Measurements from ENCODE around the gene ADAMTS15.
A peak's percentile ranks its signal among the peaks of the same experiment; 100 is the strongest.

The ADAMTS15 gene

DNA sequence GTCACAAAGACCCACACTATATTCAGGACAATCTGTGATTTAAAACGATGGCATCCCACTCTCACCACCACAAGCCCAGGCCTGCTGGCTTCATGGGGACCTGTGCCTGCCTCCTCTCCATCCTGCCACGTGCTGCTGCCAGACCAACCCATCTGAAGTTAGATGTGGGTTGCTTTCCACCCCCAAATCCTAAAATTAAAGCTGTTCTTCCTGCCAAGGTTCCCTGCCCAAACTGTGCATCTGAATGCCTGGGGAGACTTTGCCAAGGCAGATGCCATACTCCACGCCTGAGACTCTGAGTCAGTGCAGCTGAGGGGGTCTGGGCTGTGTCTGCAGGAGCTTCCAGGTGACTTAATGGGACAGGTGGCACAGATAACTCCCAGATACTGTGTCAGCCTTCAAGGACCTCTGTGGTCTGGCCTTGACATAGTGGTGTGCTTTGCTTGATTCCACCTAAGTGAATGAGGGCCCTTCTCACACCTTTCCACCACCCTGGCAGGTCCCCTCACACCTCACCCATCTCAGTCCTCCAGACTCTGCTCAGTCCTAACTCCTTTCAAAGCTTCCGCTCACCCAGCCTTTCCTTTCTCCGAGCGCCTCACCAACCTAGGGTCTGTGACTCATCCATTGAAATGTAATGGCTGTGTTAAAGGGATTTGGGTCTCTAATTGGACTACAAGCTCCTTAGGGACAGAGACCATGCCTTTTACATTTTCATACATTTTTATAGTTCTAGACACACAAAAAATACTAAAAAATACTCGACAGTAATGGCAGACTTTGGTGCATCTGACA lies 38.7 kb upstream of the ADAMTS15 start:
- Histone ChIP-seq H3K36me3 (ENCODE audit: control insufficient read depth, insufficient read depth, low read length) (no peaks in the 10 kb centered on the region), H3K4me3 (ENCODE audit: low read length) (no peak overlapping the region), H3K4me1 (ENCODE audit: control insufficient read depth, insufficient read depth, low read length) (peaks cover 26% of the 10 kb centered on the region), H3K27ac (ENCODE audit: low read depth, low read length) (no peak overlapping the region), H3K27me3 (ENCODE audit: control insufficient read depth, insufficient read depth, low read length) (no peaks in the 10 kb centered on the region), H3K9ac (ENCODE audit: low read length) (no peak overlapping the region)

DNA sequence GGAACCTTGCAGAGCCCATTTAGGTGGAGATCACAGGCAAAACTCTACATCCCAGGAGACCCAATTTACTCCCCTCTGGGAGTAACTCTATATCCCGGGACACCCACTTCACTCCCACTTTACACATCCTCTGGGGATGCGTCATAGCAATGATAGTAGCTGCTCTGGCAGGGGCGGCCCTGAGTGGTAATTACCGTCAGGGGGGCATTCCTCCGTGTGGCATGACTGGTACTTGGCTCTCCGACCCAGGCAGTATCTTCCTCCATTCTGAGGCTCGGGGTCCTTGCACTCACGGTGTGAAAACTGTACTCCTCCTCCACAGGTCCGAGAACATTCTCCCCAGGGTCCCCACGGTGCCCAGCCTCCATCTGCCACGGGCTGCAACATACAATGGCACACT lies 37.2 kb upstream of the ADAMTS15 start:
- no peak overlapping the region for H3K9ac ChIP-seq (ENCODE audit: low read length)
- H3K4me3 ChIP-seq (ENCODE audit: low read length), result no peak overlapping the region
- peaks cover 26% of the 10 kb centered on the region for H3K4me1 ChIP-seq (ENCODE audit: control insufficient read depth, insufficient read depth, low read length)
- H3K27ac ChIP-seq (ENCODE audit: low read depth, low read length), result no peak overlapping the region
- H3K27me3 ChIP-seq (ENCODE audit: control insufficient read depth, insufficient read depth, low read length), result no peaks in the 10 kb centered on the region
- no peaks in the 10 kb centered on the region for H3K36me3 ChIP-seq (ENCODE audit: control insufficient read depth, insufficient read depth, low read length)

DNA sequence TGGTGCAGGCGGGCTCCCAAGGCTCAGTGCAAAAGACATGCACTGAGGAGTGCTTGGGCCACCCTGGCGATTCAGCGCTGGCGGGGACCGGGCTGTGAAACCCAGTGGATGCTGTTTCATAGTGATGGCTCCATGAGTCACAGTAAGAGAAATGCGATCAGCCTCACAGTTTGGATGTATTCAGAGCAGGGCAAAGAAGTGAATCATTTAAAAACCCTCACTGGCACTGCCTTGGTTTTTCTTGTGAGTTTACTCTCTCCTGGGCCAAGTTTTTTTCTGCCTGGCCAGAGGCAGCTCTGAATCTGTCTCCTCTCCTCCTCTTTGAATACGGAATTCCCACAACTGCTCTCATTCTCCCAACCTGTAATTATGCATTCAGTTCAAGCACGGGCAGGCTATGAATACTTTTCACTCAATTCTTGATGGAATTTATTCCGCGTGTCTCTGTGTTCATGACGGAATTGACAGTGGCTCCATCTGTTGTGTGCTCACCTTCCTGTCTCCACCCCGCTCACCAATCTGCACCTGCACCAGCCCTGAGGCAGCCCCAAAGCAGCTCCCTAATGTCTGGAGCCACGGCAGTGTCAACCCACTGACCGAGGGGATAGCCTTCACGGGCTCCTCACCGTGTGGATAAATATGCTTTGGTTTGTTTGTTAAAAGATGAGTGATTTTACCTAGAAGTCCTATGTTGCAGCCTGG lies 34.9 kb upstream of the ADAMTS15 start:
- no peaks in the 10 kb centered on the region for H3K36me3 ChIP-seq (ENCODE audit: control insufficient read depth, insufficient read depth, low read length)
- H3K4me3 ChIP-seq (ENCODE audit: low read length), result no peak overlapping the region
- no peaks in the 10 kb centered on the region for H3K27me3 ChIP-seq (ENCODE audit: control insufficient read depth, insufficient read depth, low read length)
- H3K27ac ChIP-seq (ENCODE audit: low read depth, low read length), result peak overlapping the region; percentile 33
- peaks cover 15% of the 10 kb centered on the region for H3K4me1 ChIP-seq (ENCODE audit: control insufficient read depth, insufficient read depth, low read length)
- H3K9ac ChIP-seq (ENCODE audit: low read length), result no peak overlapping the region

DNA sequence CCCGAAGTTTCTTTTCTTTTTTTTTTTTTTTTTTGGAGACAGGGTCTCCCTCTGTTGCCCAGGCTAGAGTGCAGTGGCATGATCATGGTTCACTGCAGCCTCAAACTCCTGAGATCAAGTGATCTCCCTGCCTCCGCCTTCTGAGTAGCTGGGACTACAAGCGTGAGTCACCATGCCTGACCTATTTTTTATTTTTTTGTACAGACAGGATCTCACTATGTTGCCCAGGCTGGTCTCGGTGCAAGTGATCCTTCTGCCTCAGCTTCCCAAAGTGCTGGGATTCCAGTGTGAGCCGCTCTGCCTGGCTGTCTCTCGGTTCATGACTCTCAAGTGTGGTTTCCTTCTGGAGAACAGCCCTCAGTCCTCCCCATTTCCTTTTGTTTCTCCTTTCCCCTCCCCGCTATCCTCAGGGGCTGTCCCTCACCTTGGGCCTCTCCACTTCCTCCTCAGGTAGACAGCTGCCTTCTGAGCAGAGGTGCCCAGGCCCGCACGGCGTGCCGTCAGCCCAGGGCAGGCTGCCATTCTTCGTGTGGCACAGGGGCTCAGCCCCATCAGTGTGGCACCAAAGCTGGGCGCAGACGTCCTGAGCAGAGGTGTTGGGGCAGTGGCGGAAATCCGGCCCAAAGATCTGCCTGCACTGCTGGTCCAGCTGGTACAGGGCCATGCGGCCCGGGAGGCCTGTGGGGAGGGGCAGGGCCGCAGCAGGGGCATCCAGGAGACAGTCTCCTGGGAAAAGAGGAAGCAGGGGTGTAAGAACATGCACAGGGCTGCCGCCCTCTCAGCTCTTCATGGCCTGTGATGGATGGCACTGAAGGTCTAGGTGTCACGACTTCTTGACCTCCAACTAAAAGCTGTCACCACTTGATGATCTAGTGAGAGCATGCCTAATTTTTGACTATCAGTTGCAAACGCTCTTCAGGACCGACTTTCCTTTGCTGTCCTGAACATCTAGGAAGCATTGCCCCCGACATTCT lies 34.1 kb upstream of the ADAMTS15 start:
- Histone ChIP-seq H3K36me3 (ENCODE audit: control insufficient read depth, insufficient read depth, low read length) (no peaks in the 10 kb centered on the region), H3K4me1 (ENCODE audit: control insufficient read depth, insufficient read depth, low read length) (peaks cover 8% of the 10 kb centered on the region), H3K4me3 (ENCODE audit: low read length) (no peak overlapping the region), H3K27ac (ENCODE audit: low read depth, low read length) (peak overlapping the region; percentile 6), H3K9ac (ENCODE audit: low read length) (no peak overlapping the region), H3K27me3 (ENCODE audit: control insufficient read depth, insufficient read depth, low read length) (no peaks in the 10 kb centered on the region)

DNA sequence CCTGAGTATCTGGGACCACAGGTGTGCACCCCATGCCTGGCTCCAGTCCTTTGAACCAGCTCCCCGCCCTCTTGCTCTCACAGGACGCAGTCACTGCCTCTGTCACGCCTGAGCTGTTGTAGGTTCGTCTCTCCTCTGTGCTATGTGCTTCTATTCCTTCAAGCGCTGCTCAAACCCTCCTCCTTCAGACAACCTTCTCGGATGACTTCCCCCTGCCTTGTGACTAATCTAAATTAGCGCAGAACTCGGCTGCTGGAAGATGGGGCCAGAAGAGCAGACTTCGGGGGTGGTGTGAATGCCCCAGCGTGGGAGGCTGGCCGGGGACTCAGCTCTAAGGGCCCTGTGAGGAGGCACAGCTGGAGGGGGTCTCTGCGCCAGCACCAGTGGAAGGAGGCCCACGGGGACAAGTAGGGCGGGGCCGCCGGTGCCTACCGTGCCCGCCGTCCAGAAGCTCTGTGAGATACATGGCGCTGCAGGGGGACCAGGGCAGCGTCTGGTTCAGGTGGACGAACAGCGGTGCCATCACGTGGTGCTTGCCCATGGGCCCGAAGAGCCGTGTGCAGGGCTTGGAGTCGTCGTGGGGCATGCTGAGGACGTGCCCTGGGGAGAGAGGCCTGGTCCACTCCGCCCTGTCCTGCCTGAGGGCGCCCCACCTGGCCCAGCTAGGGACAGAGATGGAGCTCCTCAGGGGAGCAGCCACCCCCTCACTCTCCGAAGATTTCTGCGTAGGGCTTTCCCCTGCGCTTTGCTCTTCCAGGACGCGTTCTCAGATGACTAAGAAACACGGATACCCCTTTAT lies 32.5 kb upstream of the ADAMTS15 start:
- no peak overlapping the region for H3K27ac ChIP-seq (ENCODE audit: low read depth, low read length)

DNA sequence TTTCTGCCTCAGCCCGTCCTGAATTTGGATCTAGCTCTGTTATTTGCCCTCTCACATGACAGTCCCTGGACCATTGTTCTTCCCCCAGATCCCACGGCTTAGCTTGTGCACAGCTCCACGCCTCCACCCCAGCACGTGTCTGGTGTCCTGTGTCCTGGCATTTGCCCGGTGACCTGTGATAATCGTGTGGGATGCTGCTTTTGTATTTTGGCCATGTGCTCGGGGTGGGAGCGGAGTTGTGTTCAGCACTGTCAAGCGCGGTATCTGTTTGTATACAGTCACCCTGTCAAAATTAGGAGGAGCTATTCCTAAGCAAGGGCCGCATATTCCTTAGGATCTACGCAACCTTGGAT lies 31.9 kb upstream of the ADAMTS15 start:
- Histone ChIP-seq H3K4me1 (ENCODE audit: control insufficient read depth, insufficient read depth, low read length) (peaks cover 11% of the 10 kb centered on the region), H3K27me3 (ENCODE audit: control insufficient read depth, insufficient read depth, low read length) (no peaks in the 10 kb centered on the region), H3K36me3 (ENCODE audit: control insufficient read depth, insufficient read depth, low read length) (no peaks in the 10 kb centered on the region), H3K4me3 (ENCODE audit: low read length) (no peak overlapping the region), H3K9ac (ENCODE audit: low read length) (no peak overlapping the region), H3K27ac (ENCODE audit: low read depth, low read length) (no peak overlapping the region)

More for the DNA sequence above, 32.5 kb upstream of the ADAMTS15 start:
- Histone ChIP-seq H3K36me3 (ENCODE audit: control insufficient read depth, insufficient read depth, low read length) (no peaks in the 10 kb centered on the region), H3K27me3 (ENCODE audit: control insufficient read depth, insufficient read depth, low read length) (no peaks in the 10 kb centered on the region), H3K4me3 (ENCODE audit: low read length) (no peak overlapping the region), H3K4me1 (ENCODE audit: control insufficient read depth, insufficient read depth, low read length) (peaks cover 7% of the 10 kb centered on the region), H3K9ac (ENCODE audit: low read length) (no peak overlapping the region)

DNA sequence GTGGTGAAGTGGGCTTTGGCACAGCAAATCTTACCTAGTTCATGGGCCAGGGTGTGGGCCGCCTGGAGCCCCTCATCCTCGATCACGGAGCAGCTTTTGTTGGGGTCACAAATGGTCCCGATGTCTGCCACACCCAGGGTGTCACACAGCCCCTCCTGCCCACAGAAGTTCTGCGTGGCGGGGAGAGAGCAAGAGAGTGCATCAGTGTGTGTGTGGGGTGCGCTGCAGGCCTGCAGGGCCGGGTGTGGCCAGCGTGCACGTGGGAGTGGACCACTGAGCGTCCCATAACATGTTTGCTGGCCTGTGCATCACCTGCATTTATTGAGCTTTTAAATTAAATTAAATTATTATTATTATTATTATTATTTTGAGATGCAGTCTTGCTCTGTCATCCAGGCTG lies 31.5 kb upstream of the ADAMTS15 start:
- Histone ChIP-seq H3K36me3 (ENCODE audit: control insufficient read depth, insufficient read depth, low read length) (no peaks in the 10 kb centered on the region), H3K27me3 (ENCODE audit: control insufficient read depth, insufficient read depth, low read length) (no peaks in the 10 kb centered on the region), H3K4me1 (ENCODE audit: control insufficient read depth, insufficient read depth, low read length) (peaks cover 11% of the 10 kb centered on the region)

DNA sequence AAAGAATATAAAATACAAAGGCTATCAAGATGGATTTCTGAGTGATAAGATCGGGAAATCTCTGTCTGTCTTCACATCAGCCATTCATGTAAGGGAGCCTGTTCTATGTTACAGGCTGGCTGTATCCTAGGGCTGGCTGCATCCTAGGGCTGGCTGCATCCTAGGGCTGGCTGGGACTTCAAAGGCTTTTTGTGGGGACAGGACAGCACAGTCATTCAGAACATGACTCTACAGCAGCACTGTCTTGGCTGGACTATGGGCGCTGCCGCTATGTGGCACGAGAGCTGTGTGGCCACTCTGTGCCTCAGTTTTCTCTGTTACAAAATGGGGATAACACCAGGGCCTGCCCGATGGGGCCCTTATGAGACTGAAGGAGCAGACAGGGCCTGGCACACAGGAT lies 30.2 kb upstream of the ADAMTS15 start:
- no peaks in the 10 kb centered on the region for H3K36me3 ChIP-seq (ENCODE audit: control insufficient read depth, insufficient read depth, low read length)
- peaks cover 9% of the 10 kb centered on the region for H3K4me1 ChIP-seq (ENCODE audit: control insufficient read depth, insufficient read depth, low read length)
- H3K27ac ChIP-seq (ENCODE audit: low read depth, low read length), result peak overlapping the region; percentile 37
- H3K27me3 ChIP-seq (ENCODE audit: control insufficient read depth, insufficient read depth, low read length), result no peaks in the 10 kb centered on the region
- no peak overlapping the region for H3K9ac ChIP-seq (ENCODE audit: low read length)
- H3K4me3 ChIP-seq (ENCODE audit: low read length), result no peak overlapping the region

More for the DNA sequence above, 31.5 kb upstream of the ADAMTS15 start:
- no peak overlapping the region for H3K9ac ChIP-seq (ENCODE audit: low read length)
- no peak overlapping the region for H3K4me3 ChIP-seq (ENCODE audit: low read length)
- H3K27ac ChIP-seq (ENCODE audit: low read depth, low read length), result no peak overlapping the region

DNA sequence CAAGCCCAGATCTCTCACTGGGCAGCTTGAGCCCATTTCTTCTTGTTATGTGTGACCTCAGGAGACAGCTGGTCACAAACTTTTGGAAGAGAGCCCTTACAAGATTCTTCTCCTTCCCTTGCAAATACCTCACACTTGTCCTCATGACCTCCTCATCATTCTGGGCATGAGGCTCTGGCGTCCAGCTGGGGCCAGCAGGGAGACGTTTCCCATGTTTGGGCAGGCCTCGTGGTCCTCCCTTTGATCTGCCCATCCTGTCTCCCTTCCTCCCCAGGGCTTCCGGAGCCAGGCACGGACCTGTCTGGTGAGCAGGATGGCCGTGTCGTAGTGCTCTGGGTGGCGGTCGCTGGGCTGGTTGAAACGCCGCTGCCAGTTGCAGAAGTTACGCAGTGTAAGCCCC lies 29.7 kb upstream of the ADAMTS15 start:
- Histone ChIP-seq H3K4me3 (ENCODE audit: low read length) (no peak overlapping the region), H3K4me1 (ENCODE audit: control insufficient read depth, insufficient read depth, low read length) (peaks cover 8% of the 10 kb centered on the region), H3K27ac (ENCODE audit: low read depth, low read length) (peak overlapping the region; percentile 41)

DNA sequence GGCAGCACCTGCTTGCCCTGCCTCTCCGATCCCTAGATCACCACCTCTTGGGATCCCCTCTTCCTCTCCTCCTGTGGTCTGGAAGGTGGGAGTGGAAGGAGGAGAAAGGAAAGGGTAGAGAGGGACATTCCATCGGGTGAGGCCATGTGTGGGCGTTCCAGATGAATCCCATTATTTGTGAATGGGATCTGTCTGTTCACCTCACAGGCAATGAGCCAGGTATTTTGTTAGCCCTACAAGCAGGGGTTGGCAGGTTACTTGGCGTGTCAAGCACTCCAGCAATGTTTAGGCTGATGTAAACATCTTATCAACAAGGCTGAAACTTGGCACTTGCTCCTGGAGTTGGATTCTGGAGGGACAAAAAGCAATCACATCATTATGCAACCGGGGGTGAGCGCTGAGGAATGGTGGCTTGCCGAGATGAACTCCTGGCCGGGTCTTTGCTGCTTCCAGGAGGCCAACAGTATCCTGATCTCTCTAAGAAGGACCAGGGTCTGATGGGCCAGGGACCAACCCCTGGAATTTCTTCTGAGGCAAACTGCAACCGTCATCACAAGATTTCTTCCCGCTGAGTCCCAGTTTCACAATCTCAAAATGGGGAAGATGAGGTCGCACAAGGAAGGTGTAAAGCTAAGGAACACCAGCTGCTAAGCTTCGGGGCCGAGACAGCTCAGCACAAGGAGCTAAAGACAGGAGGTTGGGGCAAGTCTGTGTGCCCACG lies 27.8 kb upstream of the ADAMTS15 start:
- Histone ChIP-seq H3K9ac (ENCODE audit: low read length) (no peak overlapping the region), H3K4me1 (ENCODE audit: control insufficient read depth, insufficient read depth, low read length) (peaks cover 8% of the 10 kb centered on the region), H3K4me3 (ENCODE audit: low read length) (no peak overlapping the region), H3K36me3 (ENCODE audit: control insufficient read depth, insufficient read depth, low read length) (no peaks in the 10 kb centered on the region), H3K27me3 (ENCODE audit: control insufficient read depth, insufficient read depth, low read length) (no peaks in the 10 kb centered on the region), H3K27ac (ENCODE audit: low read depth, low read length) (peak overlapping the region; percentile 12)

More for the DNA sequence above, 29.7 kb upstream of the ADAMTS15 start:
- no peaks in the 10 kb centered on the region for H3K36me3 ChIP-seq (ENCODE audit: control insufficient read depth, insufficient read depth, low read length)
- H3K27me3 ChIP-seq (ENCODE audit: control insufficient read depth, insufficient read depth, low read length), result no peaks in the 10 kb centered on the region
- H3K9ac ChIP-seq (ENCODE audit: low read length), result no peak overlapping the region

DNA sequence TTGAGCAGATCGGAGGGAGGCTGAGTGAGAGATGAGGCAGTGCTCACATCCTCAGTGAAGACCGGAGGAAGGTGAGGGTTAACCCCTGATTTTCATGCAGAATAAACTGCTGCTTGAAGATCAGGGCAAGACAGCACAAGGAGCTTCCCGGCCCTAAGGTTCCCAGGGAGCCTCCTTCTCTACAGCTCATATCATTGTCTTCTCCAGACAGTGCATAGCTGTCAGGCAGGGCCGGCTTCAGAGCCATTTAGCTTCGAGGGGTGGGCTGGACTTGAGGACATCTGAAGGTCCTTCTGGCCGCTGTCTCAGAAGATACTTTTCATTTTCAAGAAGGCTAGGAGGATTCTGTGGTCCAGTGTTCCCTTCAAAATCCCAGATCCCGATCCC lies 27.3 kb upstream of the ADAMTS15 start:
- Histone ChIP-seq H3K36me3 (ENCODE audit: control insufficient read depth, insufficient read depth, low read length) (no peaks in the 10 kb centered on the region), H3K27me3 (ENCODE audit: control insufficient read depth, insufficient read depth, low read length) (no peaks in the 10 kb centered on the region), H3K9ac (ENCODE audit: low read length) (no peak overlapping the region), H3K27ac (ENCODE audit: low read depth, low read length) (no peak overlapping the region), H3K4me1 (ENCODE audit: control insufficient read depth, insufficient read depth, low read length) (peaks cover 10% of the 10 kb centered on the region), H3K4me3 (ENCODE audit: low read length) (no peak overlapping the region)

All from rectal smooth muscle tissue (tissue), 1 donor.